ENCODE measurements around the gene LSAMP. TPM values are rescaled to one million over a fixed set of nuclear protein-coding genes. Genes with fewer than 3 reads are reported as not detected.

Gene LSAMP
- total and polyA plus RNA-seq, 9 of the 15 experiments (the other 6 are each of a cell fraction or from before 2014, with no cell fraction given): 0.09 to 0.11 TPM; not detected in 7

- TF ChIP-seq, protein P1, sequence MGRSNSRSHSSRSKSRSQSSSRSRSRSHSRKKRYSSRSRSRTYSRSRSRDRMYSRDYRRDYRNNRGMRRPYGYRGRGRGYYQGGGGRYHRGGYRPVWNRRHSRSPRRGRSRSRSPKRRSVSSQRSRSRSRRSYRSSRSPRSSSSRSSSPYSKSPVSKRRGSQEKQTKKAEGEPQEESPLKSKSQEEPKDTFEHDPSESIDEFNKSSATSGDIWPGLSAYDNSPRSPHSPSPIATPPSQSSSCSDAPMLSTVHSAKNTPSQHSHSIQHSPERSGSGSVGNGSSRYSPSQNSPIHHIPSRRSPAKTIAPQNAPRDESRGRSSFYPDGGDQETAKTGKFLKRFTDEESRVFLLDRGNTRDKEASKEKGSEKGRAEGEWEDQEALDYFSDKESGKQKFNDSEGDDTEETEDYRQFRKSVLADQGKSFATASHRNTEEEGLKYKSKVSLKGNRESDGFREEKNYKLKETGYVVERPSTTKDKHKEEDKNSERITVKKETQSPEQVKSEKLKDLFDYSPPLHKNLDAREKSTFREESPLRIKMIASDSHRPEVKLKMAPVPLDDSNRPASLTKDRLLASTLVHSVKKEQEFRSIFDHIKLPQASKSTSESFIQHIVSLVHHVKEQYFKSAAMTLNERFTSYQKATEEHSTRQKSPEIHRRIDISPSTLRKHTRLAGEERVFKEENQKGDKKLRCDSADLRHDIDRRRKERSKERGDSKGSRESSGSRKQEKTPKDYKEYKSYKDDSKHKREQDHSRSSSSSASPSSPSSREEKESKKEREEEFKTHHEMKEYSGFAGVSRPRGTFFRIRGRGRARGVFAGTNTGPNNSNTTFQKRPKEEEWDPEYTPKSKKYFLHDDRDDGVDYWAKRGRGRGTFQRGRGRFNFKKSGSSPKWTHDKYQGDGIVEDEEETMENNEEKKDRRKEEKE (IDR thresholded peaks at IDR 0.05; ENCODE audit: borderline replicate concordance in 1 of 2, control insufficient read depth in 1 of 2, low read depth in 2 of 2, low read length in 1 of 2): no peak
Measured at GRCh38 chr3:116256843-116257485, 188.3 kb downstream of the LSAMP start (continued).

DNA sequence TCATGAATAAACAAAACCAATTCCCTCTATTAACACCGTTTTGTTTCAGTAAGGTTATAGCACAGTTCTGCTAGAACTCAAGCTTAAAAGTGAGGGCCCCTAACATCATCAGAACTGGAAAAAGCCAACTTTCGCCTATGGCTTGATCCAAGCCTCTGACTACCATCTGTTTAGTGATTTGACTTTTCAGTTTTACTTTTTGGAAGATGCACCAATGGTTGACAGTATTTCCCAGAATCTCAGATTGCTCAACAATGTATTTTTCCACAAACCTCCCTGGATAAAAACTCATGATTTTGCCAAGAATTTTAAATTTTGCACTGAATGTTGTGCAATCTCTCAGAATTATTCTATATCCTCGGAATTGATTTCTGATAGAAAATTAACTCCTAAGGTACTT lies 190.7 kb downstream of the LSAMP start:
- in situ Hi-C loops (cut with MboI): no loop called here
- H3K9ac ChIP-seq (ENCODE audit: insufficient read depth in 1 of 2, low read depth in 2 of 2, low read length in 2 of 2): no peak overlapping the region
- no peaks in the 10 kb centered on the region for H3K36me3 ChIP-seq (ENCODE audit: control insufficient read depth, insufficient read depth, low read length)
- H2AFZ ChIP-seq (ENCODE audit: low read depth, low read length): no peak overlapping the region
- WGBS (ENCODE audit: insufficient coverage, low coverage, missing lambda C conversion rate): 0% methylated on average over 3 of the region's 3 CpGs
- ChIA-PET POLR2A (no interaction called here), CTCF (ENCODE audit: low intra/inter-chr PET ratio) (no interaction called here)
- FAIRE-seq: no peak
- no peaks in the 10 kb centered on the region for H3K9me1 ChIP-seq (ENCODE audit: control insufficient read depth, insufficient read depth, low read length)
- intact Hi-C loops (cut with micrococcal nuclease): no loop called here
- TF ChIP-seq ZNF407 (IDR thresholded peaks at IDR 0.05; ENCODE audit: low read depth): no peak
- TF ChIP-seq SMAD1 (IDR thresholded peaks at IDR 0.05; ENCODE audit: low read depth, low read length, partially characterized antibody): no peak
- no peak for TF ChIP-seq CEBPG (CRISPR knock-in tag; IDR thresholded peaks at IDR 0.05)
- TF ChIP-seq CEBPG (tag; conservative IDR thresholded peaks at IDR 0.05 in 1 of 2, IDR thresholded peaks at IDR 0.05 in 1 of 2): 0 out of 4 replicates have a peak, but pooled peaks of 1 of the 2 experiments have one; percentile 17
- no peak for TF ChIP-seq NELFE (IDR thresholded peaks at IDR 0.05; ENCODE audit: insufficient read depth, insufficient read length)
- no peak for TF ChIP-seq ZNF695 (CRISPR knock-in tag; IDR thresholded peaks at IDR 0.05)
- H3K4me3 ChIP-seq: no peak overlapping the region
- H3K27me3 ChIP-seq (ENCODE audit: control insufficient read depth in 2 of 2, insufficient read depth in 2 of 2, low read length in 2 of 2): no peaks in the 10 kb centered on the region
- H3K9me3 ChIP-seq (replicated peaks; ENCODE audit: control insufficient read depth, insufficient read depth, low read depth, low read length): no peaks in the 10 kb centered on the region
- no peaks in the 10 kb centered on the region for H3K79me2 ChIP-seq (ENCODE audit: control insufficient read depth, insufficient read depth, low read length)
- DNase-seq (ENCODE audit: extremely low read depth in 1 of 4, low spot score in 3 of 4): no peak
- BruUV-seq (replicated peaks): no TSS peak
- no peaks in the 10 kb centered on the region for H4K20me1 ChIP-seq (replicated peaks; ENCODE audit: control insufficient read depth, insufficient read depth, low read length)
- no peak overlapping the region for H3K4me2 ChIP-seq (ENCODE audit: insufficient read depth, low read length)
- no peaks in the 10 kb centered on the region for H3K4me1 ChIP-seq (replicated peaks in 1 of 2; ENCODE audit: control insufficient read depth in 2 of 2, insufficient read depth in 2 of 2, low read length in 2 of 2)
- ATAC-seq: no peak
- H3K27ac ChIP-seq (ENCODE audit: extremely low read depth, low read depth, low read length): no peak overlapping the region
